Fibroblast of mammary gland (primary cell): ENCODE results near the gene SLC22A1.

Experiments
- DNase-seq: peaks from one replicate; pipeline ENCODE4 v3.0.0-alpha.2; 2010; ENCODE audit warnings: low read depth
- H3K4me3 ChIP-seq: 2 replicates; pipeline ENCODE4 v1.5.1; 2011; ENCODE audit warnings: low read depth, mild to moderate bottlenecking, low read length, moderate library complexity; ENCODE audit not compliant: control insufficient read depth
- TF ChIP-seq, protein P1 (sequence below): conservative IDR thresholded peaks from 2 replicates; pipeline ENCODE4 v1.5.1; 2011; ENCODE audit warnings: low read depth, low read length, inconsistent platforms; ENCODE audit not compliant: control insufficient read depth, insufficient read depth

SLC22A1 gene

DNA sequence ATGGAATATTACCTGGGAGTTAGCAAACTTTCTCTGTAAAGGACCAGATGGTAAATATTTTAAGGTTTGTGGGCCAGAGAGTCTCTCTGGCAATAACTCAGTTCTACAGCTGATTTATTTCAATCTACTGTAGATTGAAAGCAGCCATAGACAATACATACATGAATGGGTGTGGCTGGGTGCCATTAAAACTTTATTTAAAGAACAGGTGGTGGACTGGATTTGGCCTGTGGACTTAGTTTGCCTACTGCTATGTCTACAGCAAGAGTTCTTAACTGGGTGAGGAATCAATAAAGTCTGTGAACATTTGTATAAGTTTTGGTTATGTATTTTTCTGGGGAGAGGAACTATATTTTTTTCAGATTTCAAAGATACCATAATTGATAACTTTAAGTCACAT, 81.9 kb downstream of the SLC22A1 start:
- H3K4me3 ChIP-seq: no peak overlapping the region
- no peak for DNase-seq
- TF ChIP-seq, protein P1, sequence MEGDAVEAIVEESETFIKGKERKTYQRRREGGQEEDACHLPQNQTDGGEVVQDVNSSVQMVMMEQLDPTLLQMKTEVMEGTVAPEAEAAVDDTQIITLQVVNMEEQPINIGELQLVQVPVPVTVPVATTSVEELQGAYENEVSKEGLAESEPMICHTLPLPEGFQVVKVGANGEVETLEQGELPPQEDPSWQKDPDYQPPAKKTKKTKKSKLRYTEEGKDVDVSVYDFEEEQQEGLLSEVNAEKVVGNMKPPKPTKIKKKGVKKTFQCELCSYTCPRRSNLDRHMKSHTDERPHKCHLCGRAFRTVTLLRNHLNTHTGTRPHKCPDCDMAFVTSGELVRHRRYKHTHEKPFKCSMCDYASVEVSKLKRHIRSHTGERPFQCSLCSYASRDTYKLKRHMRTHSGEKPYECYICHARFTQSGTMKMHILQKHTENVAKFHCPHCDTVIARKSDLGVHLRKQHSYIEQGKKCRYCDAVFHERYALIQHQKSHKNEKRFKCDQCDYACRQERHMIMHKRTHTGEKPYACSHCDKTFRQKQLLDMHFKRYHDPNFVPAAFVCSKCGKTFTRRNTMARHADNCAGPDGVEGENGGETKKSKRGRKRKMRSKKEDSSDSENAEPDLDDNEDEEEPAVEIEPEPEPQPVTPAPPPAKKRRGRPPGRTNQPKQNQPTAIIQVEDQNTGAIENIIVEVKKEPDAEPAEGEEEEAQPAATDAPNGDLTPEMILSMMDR: no peak

DNA sequence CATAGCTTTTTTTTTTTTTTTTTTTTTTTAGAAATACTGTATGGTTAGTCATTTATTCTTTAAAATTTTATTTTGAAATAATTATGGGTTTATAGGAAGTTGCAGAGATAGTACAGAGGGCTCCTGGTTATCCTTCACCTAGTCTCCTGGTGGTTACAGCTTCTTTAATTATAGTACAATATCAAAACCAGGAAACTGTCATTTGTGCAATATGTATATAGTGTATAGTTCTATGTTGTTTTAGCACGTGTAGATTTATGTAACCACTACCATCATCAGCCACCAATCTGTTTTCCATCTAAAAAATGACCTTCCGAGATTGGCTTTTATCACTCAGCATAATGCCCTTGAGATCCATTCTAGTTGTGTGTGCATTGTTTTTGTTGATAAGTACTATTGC, 82.3 kb downstream of the SLC22A1 start:
- DNase-seq: no peak
- H3K4me3 ChIP-seq: no peak overlapping the region
- TF ChIP-seq, protein P1: no peak

DNA sequence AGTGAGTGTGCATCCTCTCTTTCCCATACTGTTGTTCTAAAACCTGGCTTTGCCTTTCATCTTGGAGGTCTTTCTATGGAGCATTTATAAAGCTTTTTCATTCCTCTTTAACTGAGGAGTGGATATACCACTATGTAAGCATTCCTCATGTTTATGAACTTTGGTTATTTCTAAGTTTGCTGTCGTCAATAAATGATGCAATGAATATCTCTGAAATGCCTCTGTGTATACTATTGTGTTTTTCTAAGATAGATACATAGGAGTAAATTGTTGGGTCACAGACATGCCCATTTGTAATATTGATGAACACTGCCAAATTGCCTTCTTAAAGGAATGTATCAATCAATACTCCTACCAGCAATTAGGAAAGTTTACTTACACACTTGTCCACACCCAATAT, 83.1 kb downstream of the SLC22A1 start:
- no peak for DNase-seq
- TF ChIP-seq, protein P1: no peak
- H3K4me3 ChIP-seq: no peak overlapping the region

DNA sequence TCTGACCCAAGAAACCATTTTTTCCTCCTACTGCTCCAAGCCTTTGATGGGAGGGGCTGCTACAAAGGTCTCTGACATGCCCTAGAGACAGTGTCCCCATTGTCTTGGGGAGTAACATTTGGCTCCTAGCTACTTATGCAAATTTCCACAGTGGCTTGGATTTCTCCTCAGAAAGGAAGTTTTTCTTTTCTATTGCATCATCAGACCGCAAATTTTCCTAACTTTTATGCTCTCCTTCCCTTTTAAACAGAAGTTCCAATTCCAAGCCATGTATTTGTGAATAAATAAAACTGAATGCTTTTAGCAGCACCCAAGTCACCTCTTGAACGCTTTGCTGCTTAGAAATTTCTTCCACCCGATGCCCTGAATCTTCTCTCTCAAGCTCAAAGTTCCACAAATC, 86.0 kb downstream of the SLC22A1 start:
- no peak for DNase-seq
- H3K4me3 ChIP-seq: no peak overlapping the region
- TF ChIP-seq, protein P1: no peak
